ENCODE measurements around the gene ACVRL1. TPM values are rescaled to one million over a fixed set of nuclear protein-coding genes. Genes with fewer than 3 reads are reported as not detected.

ACVRL1 gene
- total and polyA plus RNA-seq, 2 donors (not counting 1 experiment from before 2014, with no cell fraction given): 8.9 to 36.2 TPM

DNA sequence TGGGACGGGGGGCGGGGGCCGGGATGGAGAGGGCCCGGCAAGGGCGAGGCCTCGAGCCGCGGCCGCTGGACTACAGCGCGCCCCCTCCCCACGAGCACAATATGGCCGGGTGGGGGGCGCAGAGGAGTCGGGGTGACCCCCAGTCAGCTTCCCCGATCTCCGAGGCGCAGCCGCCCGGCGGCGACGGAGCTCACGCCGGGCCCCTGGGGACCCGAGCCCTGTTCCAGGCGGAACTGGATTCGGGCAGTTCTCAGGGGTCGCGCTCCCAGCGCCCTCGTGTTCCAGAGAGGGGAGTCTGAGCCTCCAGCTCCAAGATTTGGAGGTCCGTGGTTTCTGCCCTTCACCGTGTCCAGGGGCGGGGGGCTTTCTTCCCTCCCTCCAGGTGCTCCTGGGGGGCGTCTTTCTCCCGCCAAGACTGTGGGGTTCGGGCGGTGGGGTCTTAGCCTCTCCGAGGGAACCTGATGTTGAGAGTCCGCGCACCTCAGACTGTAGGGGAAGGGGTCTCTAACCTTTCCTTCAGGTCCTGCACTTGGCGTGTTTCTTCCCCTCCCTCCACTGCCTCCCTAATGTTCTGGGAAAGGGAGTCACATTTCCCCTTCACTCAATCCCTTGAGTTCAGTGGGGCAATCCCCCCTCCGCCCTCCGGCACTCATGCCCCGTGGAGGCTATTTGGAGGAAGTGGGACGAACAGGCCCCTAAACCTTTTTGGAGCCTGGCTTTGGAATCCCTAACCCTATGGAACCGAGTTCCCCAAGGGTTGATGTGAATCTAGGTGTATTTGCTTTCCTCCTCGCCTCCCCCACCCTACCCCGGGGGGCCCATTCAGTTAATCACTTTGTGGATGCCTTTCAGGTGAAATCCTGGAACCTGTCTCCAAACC is 44.8 kb downstream of the ACVRL1 start:
- H3K9me3 ChIP-seq (ENCODE audit: control insufficient read depth, insufficient read depth, low read depth, low read length): no peaks in the 10 kb centered on the region
- peak overlapping the region; percentile 30 for H2AFZ ChIP-seq (ENCODE audit: low read length)
- DNase-seq (ENCODE audit: low read depth in 2 of 2): no peak
- peaks cover 6% of the 10 kb centered on the region for H3K4me1 ChIP-seq (ENCODE audit: control insufficient read depth, extremely low read depth, insufficient read depth, low read length)
- H3K4me3 ChIP-seq (replicated peaks in 1 of 4; ENCODE audit: control extremely low read depth in 1 of 4, insufficient read depth in 1 of 4, low read depth in 3 of 4, low read length in 4 of 4): peak overlapping the region; percentile 85 to 91 (median 88)
- peak overlapping the region; percentile 84 for H3K9ac ChIP-seq (ENCODE audit: insufficient read depth, low read length)
- no peaks in the 10 kb centered on the region for H4K20me1 ChIP-seq (ENCODE audit: control insufficient read depth, extremely low read depth, insufficient read depth, low read length)
- peak overlapping the region; percentile 91 for H3K4me2 ChIP-seq (ENCODE audit: extremely low read depth, insufficient read depth, low read length)
- TF ChIP-seq EZH2 (IDR thresholded peaks at IDR 0.05; ENCODE audit: low read length, missing control alignments): no peak
- TF ChIP-seq, protein P1, sequence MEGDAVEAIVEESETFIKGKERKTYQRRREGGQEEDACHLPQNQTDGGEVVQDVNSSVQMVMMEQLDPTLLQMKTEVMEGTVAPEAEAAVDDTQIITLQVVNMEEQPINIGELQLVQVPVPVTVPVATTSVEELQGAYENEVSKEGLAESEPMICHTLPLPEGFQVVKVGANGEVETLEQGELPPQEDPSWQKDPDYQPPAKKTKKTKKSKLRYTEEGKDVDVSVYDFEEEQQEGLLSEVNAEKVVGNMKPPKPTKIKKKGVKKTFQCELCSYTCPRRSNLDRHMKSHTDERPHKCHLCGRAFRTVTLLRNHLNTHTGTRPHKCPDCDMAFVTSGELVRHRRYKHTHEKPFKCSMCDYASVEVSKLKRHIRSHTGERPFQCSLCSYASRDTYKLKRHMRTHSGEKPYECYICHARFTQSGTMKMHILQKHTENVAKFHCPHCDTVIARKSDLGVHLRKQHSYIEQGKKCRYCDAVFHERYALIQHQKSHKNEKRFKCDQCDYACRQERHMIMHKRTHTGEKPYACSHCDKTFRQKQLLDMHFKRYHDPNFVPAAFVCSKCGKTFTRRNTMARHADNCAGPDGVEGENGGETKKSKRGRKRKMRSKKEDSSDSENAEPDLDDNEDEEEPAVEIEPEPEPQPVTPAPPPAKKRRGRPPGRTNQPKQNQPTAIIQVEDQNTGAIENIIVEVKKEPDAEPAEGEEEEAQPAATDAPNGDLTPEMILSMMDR (conservative IDR thresholded peaks at IDR 0.05 in 1 of 2, IDR thresholded peaks at IDR 0.05 in 1 of 2; ENCODE audit: low read depth in 1 of 2, low read length in 2 of 2): no peak
- peak overlapping the region; percentile 65 for H3K27ac ChIP-seq (ENCODE audit: insufficient read depth, low read length)
- H3K36me3 ChIP-seq (ENCODE audit: control insufficient read depth, insufficient read depth, low read length): no peaks in the 10 kb centered on the region
- peaks cover 13% of the 10 kb centered on the region for H3K27me3 ChIP-seq (ENCODE audit: control insufficient read depth, insufficient read depth, low read length)
- peaks cover 23% of the 10 kb centered on the region for H3K79me2 ChIP-seq (ENCODE audit: control insufficient read depth, insufficient read depth, low read length)

DNA sequence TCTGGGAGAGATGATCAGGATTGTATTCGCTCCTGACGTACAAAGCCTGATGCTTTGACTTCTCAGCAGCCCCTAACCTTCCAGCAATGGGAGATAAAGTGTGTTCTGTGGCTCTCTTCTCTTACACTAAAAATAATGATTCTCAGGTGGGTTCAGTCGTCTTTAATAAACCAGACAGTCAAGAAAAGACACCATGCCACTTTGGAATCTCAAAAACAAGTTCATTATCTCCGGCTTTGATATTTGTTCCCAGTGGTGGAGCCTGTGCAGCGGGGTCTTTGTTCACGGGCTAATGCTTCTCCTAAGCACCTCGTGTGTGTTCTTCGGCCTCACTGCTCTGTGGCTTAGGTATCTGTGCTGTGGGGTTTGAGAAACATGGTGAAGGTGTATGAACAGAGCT is 45.8 kb downstream of the ACVRL1 start:
- peak overlapping the region; percentile 77 for H3K4me2 ChIP-seq (ENCODE audit: extremely low read depth, insufficient read depth, low read length)

DNA sequence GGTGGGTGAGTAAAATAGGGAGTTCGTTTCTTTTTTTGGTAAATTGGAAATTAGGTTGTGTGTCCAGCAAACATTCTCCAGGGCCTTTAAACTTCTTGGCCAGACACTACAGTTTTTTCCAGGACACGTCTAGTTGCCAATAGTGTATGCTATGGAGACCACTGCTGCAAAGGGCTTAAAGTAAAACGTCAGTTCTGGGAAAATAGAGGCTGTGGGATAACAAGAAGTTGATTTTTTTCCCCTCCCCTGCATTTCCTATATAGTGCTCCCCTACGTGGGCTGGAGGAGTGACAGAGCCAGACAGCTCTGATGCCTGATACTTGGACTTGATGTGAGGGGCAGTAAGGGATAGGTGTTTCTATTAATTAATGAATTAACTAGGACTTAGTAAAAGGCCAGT is 46.6 kb downstream of the ACVRL1 start:
- Histone ChIP-seq H3K9me3 (ENCODE audit: control insufficient read depth, insufficient read depth, low read depth, low read length) (no peaks in the 10 kb centered on the region), H3K79me2 (ENCODE audit: control insufficient read depth, insufficient read depth, low read length) (peaks cover 24% of the 10 kb centered on the region), H3K27me3 (ENCODE audit: control insufficient read depth, insufficient read depth, low read length) (peaks cover 11% of the 10 kb centered on the region), H4K20me1 (ENCODE audit: control insufficient read depth, extremely low read depth, insufficient read depth, low read length) (no peaks in the 10 kb centered on the region), H3K36me3 (ENCODE audit: control insufficient read depth, insufficient read depth, low read length) (no peaks in the 10 kb centered on the region), H3K4me1 (ENCODE audit: control insufficient read depth, extremely low read depth, insufficient read depth, low read length) (peaks cover 6% of the 10 kb centered on the region), H3K4me3 (replicated peaks in 1 of 4; ENCODE audit: control extremely low read depth in 1 of 4, insufficient read depth in 1 of 4, low read depth in 3 of 4, low read length in 4 of 4) (peak overlapping the region in 2 of 4 experiments; percentile 85 to 91), H2AFZ (ENCODE audit: low read length) (no peak overlapping the region), H3K27ac (ENCODE audit: insufficient read depth, low read length) (no peak overlapping the region), H3K9ac (ENCODE audit: insufficient read depth, low read length) (no peak overlapping the region), H3K4me2 (ENCODE audit: extremely low read depth, insufficient read depth, low read length) (peak overlapping the region; percentile 56)
- DNase-seq (ENCODE audit: low read depth in 2 of 2): no peak
- TF ChIP-seq EZH2 (IDR thresholded peaks at IDR 0.05; ENCODE audit: low read length, missing control alignments): no peak
- TF ChIP-seq, protein P1 (conservative IDR thresholded peaks at IDR 0.05 in 1 of 2, IDR thresholded peaks at IDR 0.05 in 1 of 2; ENCODE audit: low read depth in 1 of 2, low read length in 2 of 2): no peak

More for the DNA sequence above, 45.8 kb downstream of the ACVRL1 start:
- Histone ChIP-seq H3K36me3 (ENCODE audit: control insufficient read depth, insufficient read depth, low read length) (no peaks in the 10 kb centered on the region), H3K9ac (ENCODE audit: insufficient read depth, low read length) (no peak overlapping the region), H3K4me3 (replicated peaks in 1 of 4; ENCODE audit: control extremely low read depth in 1 of 4, insufficient read depth in 1 of 4, low read depth in 3 of 4, low read length in 4 of 4) (peak overlapping the region; percentile 14 to 91 (median 62)), H3K9me3 (ENCODE audit: control insufficient read depth, insufficient read depth, low read depth, low read length) (no peaks in the 10 kb centered on the region), H3K4me1 (ENCODE audit: control insufficient read depth, extremely low read depth, insufficient read depth, low read length) (peaks cover 6% of the 10 kb centered on the region), H3K27ac (ENCODE audit: insufficient read depth, low read length) (no peak overlapping the region), H2AFZ (ENCODE audit: low read length) (no peak overlapping the region), H3K27me3 (ENCODE audit: control insufficient read depth, insufficient read depth, low read length) (peaks cover 13% of the 10 kb centered on the region), H3K79me2 (ENCODE audit: control insufficient read depth, insufficient read depth, low read length) (peaks cover 24% of the 10 kb centered on the region), H4K20me1 (ENCODE audit: control insufficient read depth, extremely low read depth, insufficient read depth, low read length) (no peaks in the 10 kb centered on the region)
- TF ChIP-seq EZH2 (IDR thresholded peaks at IDR 0.05; ENCODE audit: low read length, missing control alignments): no peak
- TF ChIP-seq, protein P1 (conservative IDR thresholded peaks at IDR 0.05 in 1 of 2, IDR thresholded peaks at IDR 0.05 in 1 of 2; ENCODE audit: low read depth in 1 of 2, low read length in 2 of 2): no peak
- DNase-seq (ENCODE audit: low read depth in 2 of 2): no peak

Measured in fibroblast of lung (primary cell).